Endothelial cell of umbilical vein (primary cell): ENCODE data around the gene DPF3. TPM values are rescaled to one million over a fixed set of nuclear protein-coding genes. Genes with fewer than 3 reads are reported as not detected.

Experiments
- BruUV-seq: library from RNA; stranded (reverse); fragments of 400-500 nt; replicated peaks from 2 replicates; lab custom pipeline; 2021; lab: Mats Ljungman, UMichigan
- CTCF ChIA-PET: fragments of 300-600, 350-600 bp; sonication (Branson Sonifier 250); formaldehyde crosslinking; loops from one replicate; lab custom pipeline; 2021; ENCODE audit warnings: antibody characterized with exemption, inconsistent platforms; lab: Charles Lee
- POLR2A ChIA-PET: fragments of 300-600, 350-600 bp; sonication (Branson Sonifier 250); formaldehyde crosslinking; loops from one replicate; lab custom pipeline; 2021; ENCODE audit warnings: antibody characterized with exemption, inconsistent platforms; lab: Charles Lee
- DNase-seq: peaks from one replicate; pipeline ENCODE4 v3.0.0-alpha.2; 2011; ENCODE audit warnings: low read depth, low spot score
- FAIRE-seq: peaks from 2 replicates; lab custom pipeline; 2011; peaks lifted over from hg19 to GRCh38; lab: Jason Lieb, UNC
- H2AFZ ChIP-seq: 2 replicates; pipeline ENCODE4 v1.6.0; 2012; ENCODE audit warnings: low read depth, low read length, control low read depth, inconsistent platforms
- H3K27ac ChIP-seq: 2 replicates; pipeline ENCODE4 v1.5.1; 2011; ENCODE audit warnings: low read depth, mild to moderate bottlenecking, control low read depth, low read length, moderate library complexity; ENCODE audit not compliant: insufficient read depth
- H3K27me3 ChIP-seq, 2 experiments: 2 replicates each; pipeline versions ENCODE4 v1.6.0 to v1.6.1; 2011; ENCODE audit warnings: low read length in 2 of 2, mixed read lengths in 1 of 2; ENCODE audit not compliant: control insufficient read depth in 2 of 2, insufficient read depth in 2 of 2
- H3K36me3 ChIP-seq, 2 experiments: 2 replicates in 1 of 2; 3 replicates in 1 of 2; pipeline ENCODE4 v1.5.1; 2011; ENCODE audit warnings: low read length in 2 of 2, mild to moderate bottlenecking in 1 of 2, moderate library complexity in 1 of 2; ENCODE audit not compliant: control insufficient read depth in 2 of 2, insufficient read depth in 2 of 2; ENCODE audit errors: extremely low read depth in 1 of 2
- H3K4me1 ChIP-seq: 3 replicates; pipeline ENCODE4 v1.5.1; 2011; ENCODE audit warnings: mild to moderate bottlenecking, low read length; ENCODE audit not compliant: control insufficient read depth, insufficient read depth; ENCODE audit errors: extremely low read depth
- H3K4me2 ChIP-seq: 2 replicates; pipeline ENCODE4 v1.6.1; 2011; ENCODE audit warnings: low read length, control low read depth, mixed read lengths; ENCODE audit not compliant: insufficient read depth
- H3K4me3 ChIP-seq, 3 experiments: fragments of 200-600 bp in 1 of 3; sonication (generic), shearing (Covaris generic) in 1 of 3; replicated peaks in 1 of 3; 2 replicates each; pipeline ENCODE4 v1.5.1; 2011 to 2016; ENCODE audit warnings: control low read depth in 3 of 3, low read length in 3 of 3, mild to moderate bottlenecking in 2 of 3, inconsistent platforms in 1 of 3, low read depth in 1 of 3, moderate library complexity in 1 of 3; ENCODE audit not compliant: insufficient read depth in 1 of 3
- H3K79me2 ChIP-seq: 2 replicates; pipeline ENCODE4 v1.6.0; 2012; ENCODE audit warnings: low read length, inconsistent platforms; ENCODE audit not compliant: control insufficient read depth, insufficient read depth
- H3K9ac ChIP-seq: replicated peaks from 2 replicates; pipeline ENCODE3; 2011; ENCODE audit warnings: low read length, control low read depth; ENCODE audit not compliant: insufficient read depth; ENCODE audit errors: extremely low read depth
- H3K9me1 ChIP-seq: replicated peaks from 3 replicates; pipeline ENCODE4 v1.6.0; 2011; ENCODE audit warnings: mild to moderate bottlenecking, low read length; ENCODE audit not compliant: control insufficient read depth, insufficient read depth; ENCODE audit errors: extremely low read depth
- H3K9me3 ChIP-seq: replicated peaks from 2 replicates; pipeline ENCODE4 v1.5.1; 2012; ENCODE audit warnings: low read length, inconsistent platforms; ENCODE audit not compliant: control insufficient read depth, insufficient read depth
- H4K20me1 ChIP-seq: replicated peaks from 2 replicates; pipeline ENCODE3; 2011; ENCODE audit warnings: mild to moderate bottlenecking, low read length; ENCODE audit not compliant: control insufficient read depth, insufficient read depth; ENCODE audit errors: extremely low read depth
- CTCF ChIP-seq, 2 donors: IDR thresholded peaks; 1 replicate in 1 of 2; 2 replicates in 1 of 2; pipeline ENCODE4 v1.5.1; 2011; ENCODE audit warnings: low read length in 2 of 2, mild to moderate bottlenecking in 2 of 2, moderate library complexity in 2 of 2, control low read depth in 1 of 2, inconsistent platforms in 1 of 2, low read depth in 1 of 2; ENCODE audit not compliant: insufficient read depth in 1 of 2; ENCODE audit errors: extremely low read depth in 1 of 2
- EZH2 ChIP-seq: IDR thresholded peaks from 2 replicates; pipeline ENCODE4 v1.6.1; 2012; ENCODE audit warnings: borderline replicate concordance, low read depth, mild to moderate bottlenecking, moderate library complexity, low read length, inconsistent platforms; ENCODE audit not compliant: severe bottlenecking
- FOS ChIP-seq: IDR thresholded peaks from 2 replicates; pipeline ENCODE4 v1.6.1; 2011; ENCODE audit warnings: mild to moderate bottlenecking, low read length, moderate library complexity, borderline replicate concordance; ENCODE audit not compliant: insufficient read depth
- GATA2 ChIP-seq: IDR thresholded peaks from 2 replicates; pipeline ENCODE4 v1.7.0; 2011; ENCODE audit warnings: low read depth, mild to moderate bottlenecking, moderate library complexity, mixed read lengths, low read length; ENCODE audit not compliant: insufficient read length, insufficient read depth
- JUN ChIP-seq: IDR thresholded peaks from 2 replicates; pipeline ENCODE4 v1.6.1; 2011; ENCODE audit warnings: borderline replicate concordance, low read depth; ENCODE audit not compliant: insufficient read length, insufficient read depth
- MAX ChIP-seq: IDR thresholded peaks from 2 replicates; pipeline ENCODE4 v1.6.1; 2011; ENCODE audit not compliant: insufficient read depth, insufficient read length
- MYC ChIP-seq: IDR thresholded peaks from one replicate; pipeline ENCODE4 v1.6.1; 2011; ENCODE audit warnings: mild to moderate bottlenecking, low read depth, low read length
- POLR2A ChIP-seq: IDR thresholded peaks from 2 replicates; pipeline ENCODE4 v1.6.1; 2012; ENCODE audit warnings: low read depth, mild to moderate bottlenecking, control low read depth, low read length
- POLR2AphosphoS5 ChIP-seq: IDR thresholded peaks from 2 replicates; pipeline ENCODE4 v1.6.1; 2012; ENCODE audit warnings: low read depth, mild to moderate bottlenecking, control low read depth, low read length, moderate library complexity; ENCODE audit not compliant: insufficient read depth
- dilution Hi-C: fragments of 300-500 bp; cut with MboI; formaldehyde crosslinking; loops from one replicate; pipeline ENCODE4 v1.15.0; 2019; ENCODE audit warnings: low sequenced_read_pairs; ENCODE audit not compliant: extremely low pct_ligation_motif_present
- intact Hi-C: fragments of 100-400 bp; cut with micrococcal nuclease; formaldehyde crosslinking; loops from one replicate; pipeline ENCODE4 v1.10.0; 2022
- polyA plus RNA-seq, 4 experiments: library from polyadenylated mRNA; depleted of rRNA in 3 of 4; stranded (reverse) in 3 of 4; unstranded in 1 of 4; fragments of >200 nt; gene quantifications; 2 replicates each; pipeline versions ENCODE4 v1.2.1 to v1.2.3, GENCODE V29; 2011 to 2012; ENCODE audit warnings: missing spikeins in 1 of 4
- total RNA-seq: library from RNA; stranded (reverse); gene quantifications from 2 replicates; pipeline ENCODE4 v1.2.3, GENCODE V29; 2021

The DPF3 gene
- total and polyA plus RNA-seq, 2 donors (not counting 3 experiments of a cell fraction or from before 2014, with no cell fraction given), result 2.4 to 3.5 TPM

DNA sequence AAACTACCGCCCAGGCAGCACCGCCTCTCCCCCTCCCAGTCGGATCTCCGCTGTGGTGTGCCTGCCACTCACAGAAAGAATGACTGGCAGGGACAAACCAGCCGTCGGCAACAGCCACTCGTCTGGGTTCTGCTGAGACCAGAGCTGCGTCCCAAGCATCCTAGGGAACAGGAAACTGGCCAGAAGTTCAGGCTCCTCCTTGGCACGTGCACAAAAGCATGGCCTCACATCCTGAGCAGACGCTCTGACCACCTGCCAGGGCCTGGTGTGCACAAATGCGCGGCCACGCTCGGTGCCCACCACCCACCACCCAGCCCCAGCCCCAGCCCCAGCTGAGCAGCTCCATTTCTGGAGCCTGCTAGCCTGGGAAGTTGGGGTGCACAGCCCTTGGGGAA lies 214.8 kb downstream of the DPF3 start:
- Histone ChIP-seq H4K20me1 (no peaks in the 10 kb centered on the region), H3K9me3 (no peaks in the 10 kb centered on the region), H3K36me3 (no peaks in the 10 kb centered on the region), H3K4me1 (peaks cover 27% of the 10 kb centered on the region), H2AFZ (no peak overlapping the region), H3K27me3 (no peaks in the 10 kb centered on the region), H3K4me2 (peak overlapping the region; percentile 71), H3K4me3 (no peak overlapping the region), H3K9ac (peak overlapping the region; percentile 86), H3K9me1 (no peaks in the 10 kb centered on the region), H3K27ac (peak overlapping the region; percentile 94), H3K79me2 (no peaks in the 10 kb centered on the region)
- dilution Hi-C loops (no loop called here), intact Hi-C loops (no loop called here)
- TF ChIP-seq POLR2A, result peak; percentile 31
- TF ChIP-seq POLR2AphosphoS5, result peak; percentile 74
- no peak for TF ChIP-seq CTCF (IDR thresholded peaks at IDR 0.05; ENCODE audit: extremely low read depth in 1 of 2, insufficient read depth in 1 of 2, low read depth in 1 of 2, low read length in 2 of 2)
- no peak for TF ChIP-seq EZH2
- TF ChIP-seq MAX, result peak; percentile 85
- no peak for TF ChIP-seq FOS
- no peak for TF ChIP-seq GATA2
- TF ChIP-seq MYC, result peak; percentile 48
- TF ChIP-seq JUN, result no peak
- no TSS peak for BruUV-seq
- DNase-seq, result peak; percentile 75
- CTCF ChIA-PET, result interaction anchor here (1.3 to 2.9 kb wide), 7 partner anchors 10 to 215 kb away, joined by 3 to 19 read pairs (median 6); partner anchors contain the start of gene DPF3
- FAIRE-seq, result peak; percentile 87
- POLR2A ChIA-PET, result interaction anchor here (0.5 to 2.7 kb wide), 4 partner anchors 12 to 215 kb away, joined by 3 to 12 read pairs (median 5); partner anchors contain the start of gene DPF3
